Thoracic aorta (tissue), 2 donors: Measurements from ENCODE around the gene TSPAN7. TPM values are rescaled to one million over a fixed set of nuclear protein-coding genes. Genes with fewer than 3 reads are reported as not detected.

ENCODE experiments used
- ATAC-seq: fragments of 150-250 bp; one replicate; pipeline ENCODE4 v1.8.0; 2017; ENCODE audit warnings: low read depth; ENCODE audit not compliant: insufficient number of reproducible peaks, low FRiP score
- DNase-seq: peaks from one replicate; pipeline ENCODE4 v3.0.0-alpha.2; 2020; ENCODE audit warnings: low spot score
- H3K27ac ChIP-seq, 2 donors: fragments of 200-600 bp; sonication (generic); 1 replicate in 1 of 2; 2 replicates in 1 of 2; pipeline ENCODE4 v1.5.1; 2016; ENCODE audit warnings: mild to moderate bottlenecking in 2 of 2, moderate library complexity in 2 of 2
- H3K27me3 ChIP-seq: fragments of 200-600 bp; sonication (generic); replicated peaks from 2 replicates; pipeline ENCODE4 v1.6.0; 2016; ENCODE audit warnings: mild to moderate bottlenecking; ENCODE audit not compliant: insufficient read depth
- H3K36me3 ChIP-seq: fragments of 200-600 bp; sonication (generic); one replicate; pipeline ENCODE4 v1.5.1; 2016
- H3K4me1 ChIP-seq, 2 donors: fragments of 200-600 bp; sonication (generic); 1 replicate in 1 of 2; 2 replicates in 1 of 2; pipeline versions ENCODE4 v1.5.1 to v1.6.0; 2016; ENCODE audit warnings: low read depth in 2 of 2, mild to moderate bottlenecking in 1 of 2; ENCODE audit not compliant: control insufficient read depth in 1 of 2
- H3K4me3 ChIP-seq: fragments of 200-600 bp; sonication (generic); 2 replicates; pipeline ENCODE4 v1.5.1; 2016; ENCODE audit warnings: mild to moderate bottlenecking
- H3K9me3 ChIP-seq: fragments of 200-600 bp; sonication (generic); 2 replicates; pipeline ENCODE4 v1.5.1; 2016
- CTCF ChIP-seq: fragments of 200-600 bp; sonication (generic); IDR thresholded peaks from one replicate; pipeline ENCODE4 v1.5.1; 2019; ENCODE audit warnings: antibody characterized with exemption
- total RNA-seq, 2 donors: library from RNA; depleted of rRNA; stranded (reverse); fragments of >200 nt; gene quantifications; one replicate each; pipeline versions ENCODE4 v1.1.0 to v1.2.3, GENCODE V29; 2016

TSPAN7 gene
- total RNA-seq, 2 donors from 2014 or later: 17.7 to 38.4 TPM

- no peak for DNase-seq
- H3K27me3 ChIP-seq: no peaks in the 10 kb centered on the region
- no peak for ATAC-seq
- H3K9me3 ChIP-seq: no peaks in the 10 kb centered on the region
- no peak overlapping the region for H3K27ac ChIP-seq
- no peaks in the 10 kb centered on the region for H3K36me3 ChIP-seq
- no peak overlapping the region for H3K4me3 ChIP-seq
- no peak for TF ChIP-seq CTCF
- no peaks in the 10 kb centered on the region for H3K4me1 ChIP-seq
Measured at GRCh38 chrX:38552721-38553120, 8.6 kb upstream of the TSPAN7 start.

- ATAC-seq: no peak
- no peak for DNase-seq
- H3K27ac ChIP-seq: no peak overlapping the region
- no peak overlapping the region for H3K4me3 ChIP-seq
- H3K36me3 ChIP-seq: no peaks in the 10 kb centered on the region
- no peak for TF ChIP-seq CTCF
- H3K4me1 ChIP-seq: peaks cover 0 to 4% of the 10 kb centered on the region in 2 donors
- H3K9me3 ChIP-seq: no peaks in the 10 kb centered on the region
- no peaks in the 10 kb centered on the region for H3K27me3 ChIP-seq
Measured at GRCh38 chrX:38558686-38559085, 2.7 kb upstream of the TSPAN7 start.

GRCh38 chrX:38560776-38561125 lies 591 bp upstream of the TSPAN7 start:
- H3K4me3 ChIP-seq: peak overlapping the region; percentile 74
- H3K27me3 ChIP-seq: no peaks in the 10 kb centered on the region
- ATAC-seq: no peak
- peaks cover 0 to 4% of the 10 kb centered on the region in 2 donors for H3K4me1 ChIP-seq
- no peak overlapping the region for H3K27ac ChIP-seq
- no peak for TF ChIP-seq CTCF
- no peak for DNase-seq
- H3K9me3 ChIP-seq: no peaks in the 10 kb centered on the region
- no peaks in the 10 kb centered on the region for H3K36me3 ChIP-seq

- H3K36me3 ChIP-seq: no peaks in the 10 kb centered on the region
- H3K27ac ChIP-seq: no peak overlapping the region
- H3K27me3 ChIP-seq: no peaks in the 10 kb centered on the region
- H3K4me1 ChIP-seq: peaks cover 0 to 4% of the 10 kb centered on the region in 2 donors
- no peaks in the 10 kb centered on the region for H3K9me3 ChIP-seq
- ATAC-seq (no peak), DNase-seq (no peak)
- TF ChIP-seq CTCF: no peak
- H3K4me3 ChIP-seq: peak overlapping the region; percentile 74
Measured at GRCh38 chrX:38561951-38562719, 793 bp downstream of the TSPAN7 start.

GRCh38 chrX:38563030-38563429 lies 1.7 kb downstream of the TSPAN7 start:
- H3K4me3 ChIP-seq: peak overlapping the region; percentile 74
- no peak for ATAC-seq

More at GRCh38 chrX:38563030-38563429, 1.7 kb downstream of the TSPAN7 start:
- no peak for TF ChIP-seq CTCF
- Histone ChIP-seq H3K27ac (peak overlapping the region in 1 of 2 donors; percentile 26), H3K4me1 (peaks cover 0 to 4% of the 10 kb centered on the region in 2 donors), H3K27me3 (no peaks in the 10 kb centered on the region), H3K36me3 (no peaks in the 10 kb centered on the region), H3K9me3 (no peaks in the 10 kb centered on the region)
- no peak for DNase-seq
